SK-N-SH treated with all-trans-retinoic acid at 6 μM for 48 hours (cell line): ENCODE data around the gene RBM12.

Experiments used
- ARNTL ChIP-seq: fragments of 450-650 bp; formaldehyde crosslinking; IDR thresholded peaks from 2 replicates; pipeline ENCODE4 v1.5.0; 2020; ENCODE audit warnings: low read depth, mild to moderate bottlenecking, moderate library complexity, borderline replicate concordance
- ESRRG ChIP-seq: fragments of 250-450 bp; sonication (Bioruptor Pico); IDR thresholded peaks from 2 replicates; pipeline ENCODE4 v1.6.1; 2021; ENCODE audit warnings: mild to moderate bottlenecking
- OSR1 ChIP-seq: fragments of 250-450 bp; sonication (Bioruptor Pico); IDR thresholded peaks from 2 replicates; pipeline ENCODE4 v1.8.0; 2022; ENCODE audit warnings: moderate library complexity, mild to moderate bottlenecking, inconsistent platforms
- PATZ1 ChIP-seq: fragments of 250-450 bp; sonication (Bioruptor Pico); IDR thresholded peaks from 2 replicates; pipeline ENCODE4 v1.8.0; 2020; ENCODE audit warnings: mild to moderate bottlenecking, moderate library complexity, borderline replicate concordance
- TCF4 ChIP-seq: fragments of 250-450 bp; sonication (Bioruptor Pico); IDR thresholded peaks from 2 replicates; pipeline ENCODE4 v1.8.0; 2021; ENCODE audit warnings: mild to moderate bottlenecking, moderate library complexity, borderline replicate concordance
- ZFP3 ChIP-seq: fragments of 250-450 bp; sonication (Bioruptor Pico); IDR thresholded peaks from 2 replicates; pipeline ENCODE4 v1.5.0; 2020; ENCODE audit warnings: mild to moderate bottlenecking, moderate library complexity
- ZFP30 ChIP-seq: fragments of 450-650 bp; formaldehyde crosslinking; IDR thresholded peaks from 2 replicates; pipeline ENCODE4 v1.5.0; 2022; ENCODE audit warnings: mild to moderate bottlenecking, moderate library complexity

DNA sequence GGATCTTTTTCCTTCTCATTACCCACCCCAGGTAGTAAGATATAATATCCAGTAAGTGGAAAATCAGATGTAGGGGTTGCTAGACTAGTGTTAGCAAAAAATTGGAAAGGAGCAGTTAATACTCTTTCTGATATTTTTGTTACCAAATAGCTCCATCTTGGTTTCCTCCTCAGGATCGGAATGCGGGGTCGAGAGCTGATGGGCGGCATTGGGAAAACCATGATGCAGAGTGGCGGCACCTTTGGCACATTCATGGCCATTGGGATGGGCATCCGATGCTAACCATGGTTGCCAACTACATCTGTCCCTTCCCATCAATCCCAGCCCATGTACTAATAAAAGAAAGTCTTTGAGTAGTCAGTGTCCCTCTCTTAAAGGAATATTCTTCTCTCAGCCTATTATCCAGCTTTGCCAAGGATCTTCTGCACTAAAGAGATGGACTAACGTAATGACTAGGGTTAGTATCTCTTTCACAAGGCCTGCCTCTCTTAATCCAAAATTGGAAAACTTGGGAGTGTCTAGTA, 36.0 kb upstream of the RBM12 start:
- no peak for TF ChIP-seq ZFP30
- TF ChIP-seq ESRRG (CRISPR knock-in tag) = no peak
- no peak for TF ChIP-seq TCF4 (CRISPR knock-in tag)
- TF ChIP-seq ARNTL (CRISPR knock-in tag) = no peak
- TF ChIP-seq ZFP3 (CRISPR knock-in tag) = no peak
- TF ChIP-seq OSR1 = no peak
- TF ChIP-seq PATZ1 = no peak
